GM12891 (cell line): ENCODE measurements around the gene C11orf21.

ENCODE experiments used
- PAX5 ChIP-seq: IDR thresholded peaks from 2 replicates; pipeline ENCODE4 v1.6.1; 2011; ENCODE audit warnings: low read length, moderate library complexity, mild to moderate bottlenecking; ENCODE audit not compliant: insufficient read depth, severe bottlenecking
- POLR2A ChIP-seq: IDR thresholded peaks from 2 replicates; pipeline ENCODE4 v1.6.1; 2011; ENCODE audit warnings: low read depth, low read length, control low read depth
- POLR2AphosphoS5 ChIP-seq: IDR thresholded peaks from 2 replicates; pipeline ENCODE4 v1.6.1; 2011; ENCODE audit warnings: low read depth, low read length, control low read depth

DNA sequence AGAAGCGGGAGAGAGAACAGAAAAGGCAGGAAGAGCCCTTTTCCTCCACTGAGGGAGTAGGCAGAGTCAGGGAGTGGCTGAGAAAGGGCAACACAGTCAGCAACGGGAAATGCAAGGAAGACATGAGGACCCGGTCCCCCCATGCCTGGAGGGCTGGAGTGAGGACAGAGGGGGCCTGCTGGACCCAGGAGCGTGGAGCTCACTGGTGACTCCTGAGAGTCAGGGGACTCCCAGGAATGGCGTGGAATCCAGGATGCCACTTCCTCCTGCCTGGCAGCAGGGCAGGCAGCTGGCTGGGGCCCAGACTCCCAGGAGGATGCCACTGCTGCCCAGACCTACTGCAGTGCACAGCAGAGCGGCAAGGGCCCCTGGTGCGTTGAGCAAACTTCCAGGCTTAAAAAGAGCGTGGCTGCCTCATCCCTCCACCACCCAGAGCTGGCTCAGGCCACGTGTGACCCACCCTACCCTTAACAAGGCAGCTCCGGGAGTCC is 11.3 kb downstream of the C11orf21 start:
- TF ChIP-seq PAX5 (no peak), POLR2A (no peak), POLR2AphosphoS5 (no peak)
